ENCODE results near the gene PLAGL2. TPM values are rescaled to one million over a fixed set of nuclear protein-coding genes. Genes with fewer than 3 reads are reported as not detected.

PLAGL2 gene
- total RNA-seq, 1 experiment from 2014 or later: 21.4 TPM

DNA sequence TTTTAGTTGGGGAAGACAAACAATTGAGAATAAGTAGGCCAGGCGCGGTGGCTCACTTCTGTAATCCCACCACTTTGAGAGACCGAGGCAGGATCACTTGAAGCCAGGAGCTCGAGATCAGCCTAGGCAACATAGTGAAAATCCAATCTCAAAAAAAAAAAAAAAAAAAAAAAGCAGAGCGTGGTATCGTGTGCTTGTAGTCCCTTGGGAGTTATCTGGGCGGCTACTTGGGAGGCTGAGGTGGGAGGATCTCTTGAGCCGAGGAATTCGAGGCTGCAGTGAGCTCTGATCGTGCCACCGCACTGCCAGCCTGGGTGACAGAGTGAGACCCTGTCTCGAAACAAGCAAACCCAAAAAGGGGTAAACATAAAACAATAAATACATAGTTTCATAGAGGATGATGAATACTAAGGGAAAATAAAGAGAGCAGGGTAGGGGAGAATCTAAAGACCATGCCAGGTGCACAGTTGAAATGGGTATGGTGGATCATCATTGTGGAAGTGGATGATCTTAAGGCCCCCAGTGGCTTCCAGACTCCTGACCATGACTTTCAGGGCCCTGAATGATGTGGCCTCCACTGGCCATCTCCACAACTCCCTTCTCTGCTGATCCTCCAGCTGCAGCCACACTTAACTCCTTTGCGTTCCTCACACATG is 1.1 kb upstream of the PLAGL2 start:
- CTCF ChIA-PET: no interaction called here
- Mint-ChIP-seq H3K36me3 (peaks cover 18% of the 10 kb centered on the region), H3K4me1 (peaks cover 43% of the 10 kb centered on the region), H3K27me3 (ENCODE audit: low read depth) (no peaks in the 10 kb centered on the region), H3K27ac (peak overlapping the region; percentile 36; the same call in 1 of the 2 replicates), H3K4me3 (peak overlapping the region; percentile 81), H3K9me3 (no peaks in the 10 kb centered on the region)
- POLR2A ChIA-PET: no interaction called here
- ATAC-seq (no peak), DNase-seq (ENCODE audit: low spot score) (no peak)
- TF ChIP-seq EMX1 (CRISPR knock-in tag; IDR thresholded peaks at IDR 0.05) (no peak), ZNF317 (CRISPR knock-in tag; IDR thresholded peaks at IDR 0.05; ENCODE audit: borderline replicate concordance, low read depth) (no peak), ZNF121 (CRISPR knock-in tag; IDR thresholded peaks at IDR 0.05) (no peak), ZNF219 (CRISPR knock-in tag; IDR thresholded peaks at IDR 0.05; ENCODE audit: borderline replicate concordance) (no peak)
- TF ChIP-seq, protein P1, sequence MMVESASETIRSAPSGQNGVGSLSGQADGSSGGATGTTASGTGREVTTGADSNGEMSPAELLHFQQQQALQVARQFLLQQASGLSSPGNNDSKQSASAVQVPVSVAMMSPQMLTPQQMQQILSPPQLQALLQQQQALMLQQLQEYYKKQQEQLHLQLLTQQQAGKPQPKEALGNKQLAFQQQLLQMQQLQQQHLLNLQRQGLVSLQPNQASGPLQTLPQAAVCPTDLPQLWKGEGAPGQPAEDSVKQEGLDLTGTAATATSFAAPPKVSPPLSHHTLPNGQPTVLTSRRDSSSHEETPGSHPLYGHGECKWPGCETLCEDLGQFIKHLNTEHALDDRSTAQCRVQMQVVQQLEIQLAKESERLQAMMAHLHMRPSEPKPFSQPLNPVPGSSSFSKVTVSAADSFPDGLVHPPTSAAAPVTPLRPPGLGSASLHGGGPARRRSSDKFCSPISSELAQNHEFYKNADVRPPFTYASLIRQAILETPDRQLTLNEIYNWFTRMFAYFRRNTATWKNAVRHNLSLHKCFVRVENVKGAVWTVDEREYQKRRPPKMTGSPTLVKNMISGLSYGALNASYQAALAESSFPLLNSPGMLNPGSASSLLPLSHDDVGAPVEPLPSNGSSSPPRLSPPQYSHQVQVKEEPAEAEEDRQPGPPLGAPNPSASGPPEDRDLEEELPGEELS (CRISPR knock-in tag; IDR thresholded peaks at IDR 0.05): no peak

DNA sequence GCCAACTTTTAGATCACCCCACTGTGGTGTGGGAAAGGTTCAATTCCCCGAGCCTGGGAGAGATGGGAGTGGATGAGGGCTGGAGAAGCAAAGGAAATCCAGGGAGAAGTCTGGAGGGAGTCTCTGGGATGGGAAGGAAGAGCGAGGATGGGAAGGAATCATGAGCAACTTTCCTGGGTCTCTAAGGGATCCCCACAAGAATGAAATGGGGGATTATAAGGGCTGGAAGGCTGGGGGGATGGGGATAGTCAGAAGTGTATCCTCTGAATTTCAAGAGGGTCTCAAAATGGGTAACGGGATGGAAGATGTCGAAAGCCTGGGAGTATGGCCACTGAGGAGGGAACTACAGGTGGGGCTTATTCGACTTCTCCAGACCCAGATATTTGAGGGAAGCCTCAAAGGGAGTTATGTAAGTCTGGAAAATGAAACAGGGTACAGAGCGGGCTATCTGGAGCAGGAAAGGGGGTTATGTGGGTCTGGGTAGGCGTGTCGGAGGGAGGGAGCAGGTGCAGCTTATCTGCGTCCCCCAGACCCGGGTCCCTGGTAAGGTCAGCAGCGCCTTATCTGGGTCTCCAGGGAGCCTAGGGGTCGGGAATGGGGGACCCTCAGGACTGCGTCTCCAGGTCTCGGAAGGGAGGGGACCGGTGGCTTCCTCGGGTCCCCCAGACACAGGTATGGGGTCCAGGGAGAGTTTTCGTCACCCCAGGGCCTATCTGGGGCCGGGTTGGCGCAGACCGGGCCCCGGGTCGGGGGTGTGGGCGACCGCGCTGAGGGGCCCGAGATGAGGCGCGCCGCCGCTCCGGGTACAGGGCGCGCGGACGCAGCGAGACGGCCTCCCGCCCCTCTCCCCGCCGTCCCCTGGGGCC is 550 bp downstream of the PLAGL2 start:
- Mint-ChIP-seq H3K27me3 (ENCODE audit: low read depth) (no peaks in the 10 kb centered on the region), H3K4me1 (peaks cover 54% of the 10 kb centered on the region), H3K36me3 (peaks cover 16% of the 10 kb centered on the region), H3K4me3 (peak overlapping the region; percentile 98), H3K9me3 (no peaks in the 10 kb centered on the region), H3K27ac (peak overlapping the region; percentile 94)
- CTCF ChIA-PET: no interaction called here
- peak; percentile 17 for DNase-seq (ENCODE audit: low spot score)
- POLR2A ChIA-PET: no interaction called here
- TF ChIP-seq SMAD4 (CRISPR knock-in tag; IDR thresholded peaks at IDR 0.05) (no peak), ZNF423 (CRISPR knock-in tag; IDR thresholded peaks at IDR 0.05) (no peak), ZBTB21 (CRISPR knock-in tag; IDR thresholded peaks at IDR 0.05; ENCODE audit: borderline replicate concordance) (no peak), NFYB (CRISPR knock-in tag; conservative IDR thresholded peaks at IDR 0.05; ENCODE audit: low read depth) (no peak), TEAD4 (CRISPR knock-in tag; IDR thresholded peaks at IDR 0.05) (no peak), ATF1 (CRISPR knock-in tag; IDR thresholded peaks at IDR 0.05) (no peak), OVOL2 (CRISPR knock-in tag; IDR thresholded peaks at IDR 0.05; ENCODE audit: borderline replicate concordance) (no peak), ZNF138 (CRISPR knock-in tag; conservative IDR thresholded peaks at IDR 0.05) (no peak), ZNF671 (CRISPR knock-in tag; IDR thresholded peaks at IDR 0.05) (no peak)
- TF ChIP-seq, protein P2, sequence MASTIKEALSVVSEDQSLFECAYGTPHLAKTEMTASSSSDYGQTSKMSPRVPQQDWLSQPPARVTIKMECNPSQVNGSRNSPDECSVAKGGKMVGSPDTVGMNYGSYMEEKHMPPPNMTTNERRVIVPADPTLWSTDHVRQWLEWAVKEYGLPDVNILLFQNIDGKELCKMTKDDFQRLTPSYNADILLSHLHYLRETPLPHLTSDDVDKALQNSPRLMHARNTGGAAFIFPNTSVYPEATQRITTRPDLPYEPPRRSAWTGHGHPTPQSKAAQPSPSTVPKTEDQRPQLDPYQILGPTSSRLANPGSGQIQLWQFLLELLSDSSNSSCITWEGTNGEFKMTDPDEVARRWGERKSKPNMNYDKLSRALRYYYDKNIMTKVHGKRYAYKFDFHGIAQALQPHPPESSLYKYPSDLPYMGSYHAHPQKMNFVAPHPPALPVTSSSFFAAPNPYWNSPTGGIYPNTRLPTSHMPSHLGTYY (CRISPR knock-in tag; IDR thresholded peaks at IDR 0.05): no peak
- TF ChIP-seq, protein P3, sequence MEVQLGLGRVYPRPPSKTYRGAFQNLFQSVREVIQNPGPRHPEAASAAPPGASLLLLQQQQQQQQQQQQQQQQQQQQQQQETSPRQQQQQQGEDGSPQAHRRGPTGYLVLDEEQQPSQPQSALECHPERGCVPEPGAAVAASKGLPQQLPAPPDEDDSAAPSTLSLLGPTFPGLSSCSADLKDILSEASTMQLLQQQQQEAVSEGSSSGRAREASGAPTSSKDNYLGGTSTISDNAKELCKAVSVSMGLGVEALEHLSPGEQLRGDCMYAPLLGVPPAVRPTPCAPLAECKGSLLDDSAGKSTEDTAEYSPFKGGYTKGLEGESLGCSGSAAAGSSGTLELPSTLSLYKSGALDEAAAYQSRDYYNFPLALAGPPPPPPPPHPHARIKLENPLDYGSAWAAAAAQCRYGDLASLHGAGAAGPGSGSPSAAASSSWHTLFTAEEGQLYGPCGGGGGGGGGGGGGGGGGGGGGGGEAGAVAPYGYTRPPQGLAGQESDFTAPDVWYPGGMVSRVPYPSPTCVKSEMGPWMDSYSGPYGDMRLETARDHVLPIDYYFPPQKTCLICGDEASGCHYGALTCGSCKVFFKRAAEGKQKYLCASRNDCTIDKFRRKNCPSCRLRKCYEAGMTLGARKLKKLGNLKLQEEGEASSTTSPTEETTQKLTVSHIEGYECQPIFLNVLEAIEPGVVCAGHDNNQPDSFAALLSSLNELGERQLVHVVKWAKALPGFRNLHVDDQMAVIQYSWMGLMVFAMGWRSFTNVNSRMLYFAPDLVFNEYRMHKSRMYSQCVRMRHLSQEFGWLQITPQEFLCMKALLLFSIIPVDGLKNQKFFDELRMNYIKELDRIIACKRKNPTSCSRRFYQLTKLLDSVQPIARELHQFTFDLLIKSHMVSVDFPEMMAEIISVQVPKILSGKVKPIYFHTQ (CRISPR knock-in tag; IDR thresholded peaks at IDR 0.05): no peak
- TF ChIP-seq, protein P4, sequence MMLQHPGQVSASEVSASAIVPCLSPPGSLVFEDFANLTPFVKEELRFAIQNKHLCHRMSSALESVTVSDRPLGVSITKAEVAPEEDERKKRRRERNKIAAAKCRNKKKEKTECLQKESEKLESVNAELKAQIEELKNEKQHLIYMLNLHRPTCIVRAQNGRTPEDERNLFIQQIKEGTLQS (CRISPR knock-in tag; conservative IDR thresholded peaks at IDR 0.05): no peak
- TF ChIP-seq, protein P5, sequence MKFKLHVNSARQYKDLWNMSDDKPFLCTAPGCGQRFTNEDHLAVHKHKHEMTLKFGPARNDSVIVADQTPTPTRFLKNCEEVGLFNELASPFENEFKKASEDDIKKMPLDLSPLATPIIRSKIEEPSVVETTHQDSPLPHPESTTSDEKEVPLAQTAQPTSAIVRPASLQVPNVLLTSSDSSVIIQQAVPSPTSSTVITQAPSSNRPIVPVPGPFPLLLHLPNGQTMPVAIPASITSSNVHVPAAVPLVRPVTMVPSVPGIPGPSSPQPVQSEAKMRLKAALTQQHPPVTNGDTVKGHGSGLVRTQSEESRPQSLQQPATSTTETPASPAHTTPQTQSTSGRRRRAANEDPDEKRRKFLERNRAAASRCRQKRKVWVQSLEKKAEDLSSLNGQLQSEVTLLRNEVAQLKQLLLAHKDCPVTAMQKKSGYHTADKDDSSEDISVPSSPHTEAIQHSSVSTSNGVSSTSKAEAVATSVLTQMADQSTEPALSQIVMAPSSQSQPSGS (CRISPR knock-in tag; IDR thresholded peaks at IDR 0.05; ENCODE audit: borderline replicate concordance, low read depth): no peak
- TF ChIP-seq, protein P6, sequence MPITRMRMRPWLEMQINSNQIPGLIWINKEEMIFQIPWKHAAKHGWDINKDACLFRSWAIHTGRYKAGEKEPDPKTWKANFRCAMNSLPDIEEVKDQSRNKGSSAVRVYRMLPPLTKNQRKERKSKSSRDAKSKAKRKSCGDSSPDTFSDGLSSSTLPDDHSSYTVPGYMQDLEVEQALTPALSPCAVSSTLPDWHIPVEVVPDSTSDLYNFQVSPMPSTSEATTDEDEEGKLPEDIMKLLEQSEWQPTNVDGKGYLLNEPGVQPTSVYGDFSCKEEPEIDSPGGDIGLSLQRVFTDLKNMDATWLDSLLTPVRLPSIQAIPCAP (CRISPR knock-in tag; IDR thresholded peaks at IDR 0.05): no peak
- peak; percentile 31 for ATAC-seq
